OCI-LY7 (cell line): ENCODE measurements around the gene TMEM179. TPM values are rescaled to one million over a fixed set of nuclear protein-coding genes. Genes with fewer than 3 reads are reported as not detected.

Experiments
- BruUV-seq: library from RNA; stranded (reverse); fragments of 400-500 nt; replicated peaks from 2 replicates; lab custom pipeline; 2021; lab: Mats Ljungman, UMichigan
- CTCF ChIA-PET: fragments of 300-600 bp; sonication (Branson Sonifier 250); formaldehyde crosslinking; loops from one replicate; lab custom pipeline; 2022; ENCODE audit warnings: antibody characterized with exemption; ENCODE audit not compliant: unreplicated experiment; lab: Charles Lee
- POLR2A ChIA-PET: fragments of 300-600 bp; sonication (Branson Sonifier 250); formaldehyde crosslinking; loops from one replicate; lab custom pipeline; 2022; ENCODE audit warnings: antibody characterized with exemption; lab: Charles Lee
- DNase-seq: peaks from one replicate; pipeline ENCODE4 v3.0.0-alpha.2; 2015; ENCODE audit warnings: low spot score
- H2AFZ ChIP-seq: fragments of 200-600 bp; sonication (generic), shearing (Covaris generic); 2 replicates; pipeline ENCODE4 v1.6.1; 2014; ENCODE audit warnings: mild to moderate bottlenecking, antibody characterized with exemption, low read length, moderate library complexity
- H3K27ac ChIP-seq: fragments of 200-600 bp; sonication (generic); 2 replicates; pipeline ENCODE4 v1.5.1; 2014; ENCODE audit warnings: mixed run types, low read depth, mild to moderate bottlenecking, moderate library complexity, low read length, inconsistent platforms; ENCODE audit not compliant: poor library complexity, severe bottlenecking
- H3K36me3 ChIP-seq: fragments of 200-600 bp; sonication (generic); 2 replicates; pipeline ENCODE4 v1.6.1; 2014; ENCODE audit warnings: mild to moderate bottlenecking, antibody characterized with exemption, low read length, moderate library complexity, mixed read lengths; ENCODE audit not compliant: insufficient read depth
- H3K4me1 ChIP-seq: fragments of 200-600 bp; sonication (generic); 2 replicates; pipeline ENCODE4 v1.5.1; 2014; ENCODE audit warnings: mild to moderate bottlenecking, low read length; ENCODE audit not compliant: insufficient read depth, poor library complexity, severe bottlenecking
- H3K4me2 ChIP-seq: fragments of 200-600 bp; sonication (generic); 2 replicates; pipeline ENCODE4 v1.6.1; 2014; ENCODE audit warnings: mild to moderate bottlenecking, low read length
- H3K4me3 ChIP-seq: fragments of 200-600 bp; sonication (generic); 2 replicates; pipeline ENCODE4 v1.5.1; 2014; ENCODE audit warnings: mild to moderate bottlenecking, low read depth, low read length; ENCODE audit not compliant: poor library complexity, severe bottlenecking
- H3K79me2 ChIP-seq: fragments of 200-600 bp; sonication (generic); 2 replicates; pipeline ENCODE4 v1.6.1; 2016; ENCODE audit warnings: low read depth, mild to moderate bottlenecking, low read length, moderate library complexity, mixed read lengths; ENCODE audit not compliant: insufficient read depth
- H3K9me2 ChIP-seq: fragments of 200-600 bp; sonication (generic); 2 replicates; pipeline ENCODE4 v1.6.1; 2016; ENCODE audit warnings: mild to moderate bottlenecking, low read length, mixed read lengths; ENCODE audit not compliant: insufficient read depth
- H3K9me3 ChIP-seq: fragments of 200-600 bp; sonication (generic); 2 replicates; pipeline ENCODE4 v1.6.1; 2014; ENCODE audit warnings: mild to moderate bottlenecking, mixed run types, low read length, mixed read lengths
- H4K20me1 ChIP-seq: fragments of 200-600 bp; sonication (generic); 2 replicates; pipeline ENCODE4 v1.6.1; 2014; ENCODE audit warnings: mild to moderate bottlenecking, antibody characterized with exemption, low read length, moderate library complexity, mixed read lengths; ENCODE audit not compliant: insufficient read depth
- EZH2phosphoT487 ChIP-seq: fragments of 200-600 bp; sonication (generic); IDR thresholded peaks from 2 replicates; pipeline ENCODE4 v1.6.1; 2018; ENCODE audit warnings: low read depth, borderline replicate concordance, mild to moderate bottlenecking, mixed run types, antibody characterized with exemption, low read length, moderate library complexity, mixed read lengths
- intact Hi-C: fragments of 100-400 bp; cut with micrococcal nuclease; formaldehyde crosslinking; loops from one replicate; pipeline ENCODE4 v1.10.0; 2022; ENCODE audit not compliant: unreplicated experiment
- total RNA-seq, 2 experiments: library from RNA; depleted of rRNA in 1 of 2; stranded (reverse); fragments of >200 nt in 1 of 2; shearing (Covaris generic) in 1 of 2; gene quantifications; 2 replicates each; pipeline ENCODE4 v1.2.3, GENCODE V29; 2014 to 2022
- TF ChIP-seq, protein P1 (sequence below): fragments of 200-600 bp; sonication (generic); conservative IDR thresholded peaks from 2 replicates; pipeline ENCODE4 v1.5.1; 2014; ENCODE audit warnings: mild to moderate bottlenecking, antibody characterized with exemption, low read length, moderate library complexity, mixed read lengths

The TMEM179 gene
- total RNA-seq, 2 experiments from 2014 or later, result not detected

DNA sequence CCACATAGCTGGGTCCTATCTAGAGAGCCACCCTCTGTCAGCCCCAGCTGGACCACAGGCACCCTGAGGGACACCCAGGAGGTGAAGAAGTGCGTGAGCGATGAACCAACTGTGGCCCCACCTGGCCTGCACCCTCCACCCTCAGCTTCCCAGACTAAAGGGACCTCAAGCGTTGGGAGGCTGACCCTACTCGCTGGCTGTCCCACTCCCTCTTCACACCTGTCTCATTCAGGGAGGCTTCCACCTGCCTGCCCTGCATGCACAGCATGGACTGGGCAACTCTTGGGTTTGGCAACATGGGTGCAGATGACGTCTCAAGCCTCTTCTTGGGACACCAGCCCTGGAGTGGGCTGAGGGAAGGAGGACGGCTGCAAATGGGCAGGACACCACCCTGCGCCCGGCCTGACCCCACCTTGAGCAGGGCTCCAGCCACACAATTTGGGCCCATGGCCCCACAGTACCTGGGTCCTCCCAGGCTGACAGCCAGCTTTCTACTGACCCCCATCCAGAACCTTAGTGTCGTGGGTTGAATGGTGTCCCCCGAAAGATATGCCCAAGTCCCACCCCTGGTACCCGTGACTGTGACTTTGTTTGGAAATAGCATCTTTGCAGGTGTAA is 2.1 kb downstream of the TMEM179 start:
- DNase-seq, result no peak
- Histone ChIP-seq H3K36me3 (no peaks in the 10 kb centered on the region), H3K9me3 (no peaks in the 10 kb centered on the region), H3K4me3 (no peak overlapping the region), H4K20me1 (no peaks in the 10 kb centered on the region), H3K27ac (no peak overlapping the region), H2AFZ (no peak overlapping the region), H3K4me1 (no peaks in the 10 kb centered on the region), H3K79me2 (no peaks in the 10 kb centered on the region), H3K9me2 (no peaks in the 10 kb centered on the region), H3K4me2 (no peak overlapping the region)
- TF ChIP-seq EZH2phosphoT487, result no peak
- TF ChIP-seq, protein P1, sequence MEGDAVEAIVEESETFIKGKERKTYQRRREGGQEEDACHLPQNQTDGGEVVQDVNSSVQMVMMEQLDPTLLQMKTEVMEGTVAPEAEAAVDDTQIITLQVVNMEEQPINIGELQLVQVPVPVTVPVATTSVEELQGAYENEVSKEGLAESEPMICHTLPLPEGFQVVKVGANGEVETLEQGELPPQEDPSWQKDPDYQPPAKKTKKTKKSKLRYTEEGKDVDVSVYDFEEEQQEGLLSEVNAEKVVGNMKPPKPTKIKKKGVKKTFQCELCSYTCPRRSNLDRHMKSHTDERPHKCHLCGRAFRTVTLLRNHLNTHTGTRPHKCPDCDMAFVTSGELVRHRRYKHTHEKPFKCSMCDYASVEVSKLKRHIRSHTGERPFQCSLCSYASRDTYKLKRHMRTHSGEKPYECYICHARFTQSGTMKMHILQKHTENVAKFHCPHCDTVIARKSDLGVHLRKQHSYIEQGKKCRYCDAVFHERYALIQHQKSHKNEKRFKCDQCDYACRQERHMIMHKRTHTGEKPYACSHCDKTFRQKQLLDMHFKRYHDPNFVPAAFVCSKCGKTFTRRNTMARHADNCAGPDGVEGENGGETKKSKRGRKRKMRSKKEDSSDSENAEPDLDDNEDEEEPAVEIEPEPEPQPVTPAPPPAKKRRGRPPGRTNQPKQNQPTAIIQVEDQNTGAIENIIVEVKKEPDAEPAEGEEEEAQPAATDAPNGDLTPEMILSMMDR, result no peak
- intact Hi-C loops, result no loop called here
- ChIA-PET CTCF (no interaction called here), POLR2A (no interaction called here)
- BruUV-seq, result no TSS peak

DNA sequence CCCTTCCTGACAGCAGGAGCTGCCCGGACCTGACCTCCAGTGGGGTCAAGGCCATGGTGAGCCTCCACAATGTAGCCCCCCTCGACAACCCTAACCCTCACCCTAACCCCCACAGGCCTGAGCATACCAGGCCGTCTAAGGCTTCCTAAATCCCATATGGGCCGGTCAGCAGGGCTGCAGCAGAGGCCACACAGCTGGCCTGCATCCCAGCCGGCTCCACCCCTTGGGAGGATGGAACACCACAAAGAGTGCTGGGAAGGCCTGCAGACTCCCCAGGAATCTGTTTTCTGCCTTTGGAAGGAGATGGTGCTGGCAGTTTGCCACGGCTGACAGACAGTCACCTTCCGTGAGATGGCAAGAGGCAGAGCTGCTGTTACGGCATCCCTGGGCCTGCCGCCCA is 2.8 kb downstream of the TMEM179 start:
- ChIA-PET POLR2A (no interaction called here), CTCF (no interaction called here)
- no peak overlapping the region for H3K27ac ChIP-seq
- TF ChIP-seq, protein P1, result no peak
- TF ChIP-seq EZH2phosphoT487, result no peak
- BruUV-seq, result no TSS peak
- H3K4me1 ChIP-seq, result no peaks in the 10 kb centered on the region
- no peaks in the 10 kb centered on the region for H3K9me2 ChIP-seq
- no peaks in the 10 kb centered on the region for H4K20me1 ChIP-seq
- no peak overlapping the region for H2AFZ ChIP-seq
- H3K79me2 ChIP-seq, result no peaks in the 10 kb centered on the region
- no peaks in the 10 kb centered on the region for H3K36me3 ChIP-seq
- H3K4me3 ChIP-seq, result no peak overlapping the region
- DNase-seq, result no peak
- no peaks in the 10 kb centered on the region for H3K9me3 ChIP-seq
- intact Hi-C loops, result no loop called here
- H3K4me2 ChIP-seq, result no peak overlapping the region

DNA sequence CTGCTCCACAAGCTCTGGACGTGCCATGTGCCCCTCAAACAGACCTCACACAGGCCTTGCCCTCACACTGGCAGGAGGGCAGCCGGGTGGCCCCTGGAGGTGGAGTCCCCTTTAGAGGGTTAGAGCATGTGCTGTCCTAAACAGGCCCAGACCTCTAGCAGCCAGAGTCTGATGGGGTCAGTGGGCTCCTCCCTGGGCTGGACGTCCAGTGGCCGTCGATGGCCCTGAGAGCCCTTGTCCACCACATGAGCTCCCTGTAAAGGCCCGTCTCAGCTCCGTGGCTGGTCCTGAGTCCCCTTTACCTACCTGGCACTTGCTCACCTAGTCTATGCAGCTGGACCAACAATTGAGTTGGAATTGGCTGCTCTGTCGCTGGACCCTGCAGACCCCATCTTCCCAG is 3.8 kb downstream of the TMEM179 start:
- H3K27ac ChIP-seq, result no peak overlapping the region
- no peaks in the 10 kb centered on the region for H3K79me2 ChIP-seq
- no peaks in the 10 kb centered on the region for H3K4me1 ChIP-seq
- POLR2A ChIA-PET, result no interaction called here
- no peak overlapping the region for H3K4me3 ChIP-seq
- BruUV-seq, result no TSS peak
- H3K36me3 ChIP-seq, result no peaks in the 10 kb centered on the region
- no peak overlapping the region for H2AFZ ChIP-seq
- TF ChIP-seq EZH2phosphoT487, result no peak
- TF ChIP-seq, protein P1, result no peak
- no peaks in the 10 kb centered on the region for H3K9me2 ChIP-seq
- CTCF ChIA-PET, result no interaction called here
- H3K4me2 ChIP-seq, result no peak overlapping the region
- DNase-seq, result no peak
- intact Hi-C loops, result no loop called here
- no peaks in the 10 kb centered on the region for H4K20me1 ChIP-seq
- H3K9me3 ChIP-seq, result no peaks in the 10 kb centered on the region
